Panc1 (cell line): ENCODE measurements around the gene SIM2. TPM values are rescaled to one million over a fixed set of nuclear protein-coding genes. Genes with fewer than 3 reads are reported as not detected.

Experiments
- ATAC-seq: fragments of 200-7000 bp; cut with Tn5 transposase; 2 replicates; pipeline ENCODE4 v1.9.1; 2020; ENCODE audit warnings: mild to moderate bottlenecking, moderate library complexity
- BruUV-seq: library from RNA; stranded (reverse); fragments of 400-500 nt; replicated peaks from 2 replicates; lab custom pipeline; 2021; lab: Mats Ljungman, UMichigan
- CTCF ChIA-PET: fragments of 300-600 bp; sonication (Branson Sonifier 250); formaldehyde crosslinking; loops from one replicate; lab custom pipeline; 2022; ENCODE audit warnings: antibody characterized with exemption; lab: Charles Lee
- POLR2A ChIA-PET: fragments of 300-600 bp; sonication (Branson Sonifier 250); formaldehyde crosslinking; loops from one replicate; lab custom pipeline; 2022; ENCODE audit warnings: antibody characterized with exemption; lab: Charles Lee
- DNase-seq: peaks from one replicate; pipeline ENCODE4 v3.0.0-alpha.2; 2010; ENCODE audit warnings: low read depth, low spot score
- H3K27ac ChIP-seq: 2 replicates; pipeline ENCODE4 v1.5.1; 2011; ENCODE audit warnings: mild to moderate bottlenecking, low read length, inconsistent platforms
- H3K27me3 ChIP-seq: fragments of 200-500 bp; sonication (Bioruptor generic); 2 replicates; pipeline ENCODE4 v1.6.0; 2014; ENCODE audit warnings: low read length, inconsistent platforms; ENCODE audit not compliant: control insufficient read depth, insufficient read depth
- H3K36me3 ChIP-seq: fragments of 200-500 bp; sonication (Bioruptor generic); 2 replicates; pipeline ENCODE4 v1.5.1; 2014; ENCODE audit warnings: inconsistent platforms, mild to moderate bottlenecking, low read length, moderate library complexity; ENCODE audit not compliant: control insufficient read depth, insufficient read depth
- H3K4me1 ChIP-seq: 2 replicates; pipeline ENCODE4 v1.5.1; 2011; ENCODE audit warnings: inconsistent platforms, mild to moderate bottlenecking, low read length, moderate library complexity; ENCODE audit not compliant: control insufficient read depth, insufficient read depth
- H3K4me3 ChIP-seq, 2 experiments: 2 replicates each; pipeline ENCODE4 v1.5.1; 2011 to 2012; ENCODE audit warnings: low read depth in 2 of 2, low read length in 2 of 2, mild to moderate bottlenecking in 2 of 2, inconsistent platforms in 1 of 2, moderate library complexity in 1 of 2
- H3K9me3 ChIP-seq: fragments of 200-500 bp; sonication (Bioruptor generic); 2 replicates; pipeline ENCODE4 v1.5.1; 2014; ENCODE audit warnings: low read depth, mild to moderate bottlenecking, inconsistent platforms, low read length, moderate library complexity; ENCODE audit not compliant: control insufficient read depth, insufficient read depth
- CTCF ChIP-seq: fragments of 450-650 bp; IDR thresholded peaks from 2 replicates; pipeline ENCODE4 v1.5.1; 2017; ENCODE audit warnings: mild to moderate bottlenecking
- POLR2AphosphoS5 ChIP-seq: IDR thresholded peaks from 2 replicates; pipeline ENCODE4 v1.6.1; 2012; ENCODE audit warnings: mild to moderate bottlenecking, low read depth, low read length, moderate library complexity
- SIN3A ChIP-seq: IDR thresholded peaks from 2 replicates; pipeline ENCODE4 v1.6.1; 2012; ENCODE audit warnings: low read depth, mild to moderate bottlenecking, low read length, moderate library complexity, borderline replicate concordance; ENCODE audit not compliant: insufficient read depth
- TCF7L2 ChIP-seq: IDR thresholded peaks from 2 replicates; pipeline ENCODE4 v1.6.1; 2011; ENCODE audit warnings: mild to moderate bottlenecking, low read depth, low read length, inconsistent platforms
- in situ Hi-C: cut with HindIII; loops from 2 replicates; pipeline ENCODE4 v1.10.0; 2016; ENCODE audit warnings: low sequenced_read_pairs, low pct_unique_long_range_greater_than_20kb
- intact Hi-C: fragments of 100-400 bp; cut with micrococcal nuclease; formaldehyde crosslinking; loops from one replicate; pipeline ENCODE4 v1.10.0; 2022; ENCODE audit not compliant: unreplicated experiment
- total RNA-seq: library from RNA; stranded (reverse); gene quantifications from one replicate; pipeline ENCODE4 v1.2.1, GENCODE V29; 2021; ENCODE audit not compliant: unreplicated experiment
- TF ChIP-seq, protein P1 (sequence below), 2 experiments: IDR thresholded peaks; 2 replicates each; pipeline ENCODE4 v1.6.1; 2011 to 2012; ENCODE audit warnings: low read depth in 2 of 2, control low read depth in 1 of 2, low read length in 1 of 2, mild to moderate bottlenecking in 1 of 2, moderate library complexity in 1 of 2; ENCODE audit not compliant: insufficient read depth in 1 of 2

SIM2 gene
- total RNA-seq, 1 experiment from 2014 or later: 11.5 TPM

DNA sequence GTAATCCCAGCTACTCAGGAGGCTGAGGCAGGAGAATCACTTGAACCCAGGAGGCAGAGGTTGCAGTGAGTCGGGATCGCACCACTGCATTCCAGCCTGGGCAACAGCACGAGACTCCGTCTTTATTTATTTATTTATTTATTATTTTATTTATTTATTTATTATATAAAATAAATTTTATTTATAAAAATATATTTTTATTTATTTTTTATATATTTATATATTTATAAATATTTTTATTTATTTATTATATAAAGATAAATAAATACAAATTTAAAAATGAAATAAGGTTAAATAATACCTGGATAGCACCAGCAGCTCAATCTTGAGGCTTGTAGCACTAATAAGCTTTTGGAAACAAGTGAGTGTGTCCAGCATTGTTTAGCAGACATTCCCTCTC is 40.9 kb upstream of the SIM2 start:
- ATAC-seq (no peak), DNase-seq (no peak)
- in situ Hi-C loops: no loop called here
- Histone ChIP-seq H3K4me3 (no peak overlapping the region), H3K27me3 (no peaks in the 10 kb centered on the region), H3K4me1 (no peaks in the 10 kb centered on the region; the same call in 1 of the 2 replicates), H3K9me3 (no peaks in the 10 kb centered on the region), H3K27ac (no peak overlapping the region), H3K36me3 (no peaks in the 10 kb centered on the region)
- POLR2A ChIA-PET: no interaction called here
- BruUV-seq: no TSS peak
- TF ChIP-seq SIN3A: no peak
- TF ChIP-seq, protein P1, sequence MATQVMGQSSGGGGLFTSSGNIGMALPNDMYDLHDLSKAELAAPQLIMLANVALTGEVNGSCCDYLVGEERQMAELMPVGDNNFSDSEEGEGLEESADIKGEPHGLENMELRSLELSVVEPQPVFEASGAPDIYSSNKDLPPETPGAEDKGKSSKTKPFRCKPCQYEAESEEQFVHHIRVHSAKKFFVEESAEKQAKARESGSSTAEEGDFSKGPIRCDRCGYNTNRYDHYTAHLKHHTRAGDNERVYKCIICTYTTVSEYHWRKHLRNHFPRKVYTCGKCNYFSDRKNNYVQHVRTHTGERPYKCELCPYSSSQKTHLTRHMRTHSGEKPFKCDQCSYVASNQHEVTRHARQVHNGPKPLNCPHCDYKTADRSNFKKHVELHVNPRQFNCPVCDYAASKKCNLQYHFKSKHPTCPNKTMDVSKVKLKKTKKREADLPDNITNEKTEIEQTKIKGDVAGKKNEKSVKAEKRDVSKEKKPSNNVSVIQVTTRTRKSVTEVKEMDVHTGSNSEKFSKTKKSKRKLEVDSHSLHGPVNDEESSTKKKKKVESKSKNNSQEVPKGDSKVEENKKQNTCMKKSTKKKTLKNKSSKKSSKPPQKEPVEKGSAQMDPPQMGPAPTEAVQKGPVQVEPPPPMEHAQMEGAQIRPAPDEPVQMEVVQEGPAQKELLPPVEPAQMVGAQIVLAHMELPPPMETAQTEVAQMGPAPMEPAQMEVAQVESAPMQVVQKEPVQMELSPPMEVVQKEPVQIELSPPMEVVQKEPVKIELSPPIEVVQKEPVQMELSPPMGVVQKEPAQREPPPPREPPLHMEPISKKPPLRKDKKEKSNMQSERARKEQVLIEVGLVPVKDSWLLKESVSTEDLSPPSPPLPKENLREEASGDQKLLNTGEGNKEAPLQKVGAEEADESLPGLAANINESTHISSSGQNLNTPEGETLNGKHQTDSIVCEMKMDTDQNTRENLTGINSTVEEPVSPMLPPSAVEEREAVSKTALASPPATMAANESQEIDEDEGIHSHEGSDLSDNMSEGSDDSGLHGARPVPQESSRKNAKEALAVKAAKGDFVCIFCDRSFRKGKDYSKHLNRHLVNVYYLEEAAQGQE (IDR thresholded peaks at IDR 0.05; ENCODE audit: insufficient read depth in 1 of 2, low read depth in 2 of 2, low read length in 1 of 2): no peak
- no peak for TF ChIP-seq TCF7L2
- TF ChIP-seq CTCF: no peak
- no peak for TF ChIP-seq POLR2AphosphoS5
- CTCF ChIA-PET: interaction anchor here (0.7 kb wide), 1 partner anchor 93 kb away, joined by 5 read pairs; no protein-coding TSS in a partner anchor
- intact Hi-C loops: no loop called here

GRCh38 chr21:36658926-36659325 is 40.0 kb upstream of the SIM2 start:
- CTCF ChIA-PET: no interaction called here
- TF ChIP-seq POLR2AphosphoS5 (no peak), CTCF (no peak), TCF7L2 (no peak), SIN3A (no peak)
- TF ChIP-seq, protein P1 (IDR thresholded peaks at IDR 0.05; ENCODE audit: insufficient read depth in 1 of 2, low read depth in 2 of 2, low read length in 1 of 2): no peak
- no peak for DNase-seq
- Histone ChIP-seq H3K4me1 (no peaks in the 10 kb centered on the region; the same call in 1 of the 2 replicates), H3K36me3 (no peaks in the 10 kb centered on the region), H3K4me3 (no peak overlapping the region), H3K27me3 (no peaks in the 10 kb centered on the region), H3K27ac (no peak overlapping the region), H3K9me3 (no peaks in the 10 kb centered on the region)
- intact Hi-C loops (no loop called here), in situ Hi-C loops (no loop called here)
- POLR2A ChIA-PET: no interaction called here
- ATAC-seq: no peak
- no TSS peak for BruUV-seq
